GM23338 (cell line): ENCODE data around the gene RPAP2. TPM values are rescaled to one million over a fixed set of nuclear protein-coding genes. Genes with fewer than 3 reads are reported as not detected.

ENCODE experiments used
- ATAC-seq: fragments of 200-7000 bp; cut with Tn5 transposase; 3 replicates; pipeline ENCODE4 v1.9.1; 2020
- DNase-seq: peaks from one replicate; pipeline ENCODE4 v3.0.0-alpha.2; 2015; ENCODE audit warnings: low spot score
- H2AFZ ChIP-seq: fragments of 200-600 bp; sonication (generic); 2 replicates; pipeline ENCODE4 v1.8.0; 2016; ENCODE audit warnings: antibody characterized with exemption, mild to moderate bottlenecking, moderate library complexity
- H3F3A ChIP-seq: fragments of 200-600 bp; sonication (generic); replicated peaks from 2 replicates; pipeline ENCODE4 v1.8.0; 2017; ENCODE audit warnings: antibody characterized with exemption, mixed run types, low read depth
- H3K27ac ChIP-seq: fragments of 200-600 bp; sonication (generic); 2 replicates; pipeline ENCODE4 v1.6.1; 2016; ENCODE audit warnings: low read depth
- H3K27me3 ChIP-seq: fragments of 200-600 bp; sonication (generic); 2 replicates; pipeline ENCODE4 v1.8.0; 2016; ENCODE audit warnings: mild to moderate bottlenecking, mixed run types, moderate library complexity; ENCODE audit not compliant: insufficient read depth
- H3K36me3 ChIP-seq: fragments of 200-600 bp; sonication (generic); 2 replicates; pipeline ENCODE4 v1.8.0; 2016; ENCODE audit warnings: mild to moderate bottlenecking; ENCODE audit not compliant: insufficient read depth
- H3K4me1 ChIP-seq: fragments of 200-600 bp; sonication (generic); 2 replicates; pipeline ENCODE4 v1.8.0; 2016; ENCODE audit warnings: mild to moderate bottlenecking, moderate library complexity; ENCODE audit not compliant: insufficient read depth
- H3K4me2 ChIP-seq: fragments of 200-600 bp; sonication (generic); 2 replicates; pipeline ENCODE4 v1.7.1; 2017; ENCODE audit warnings: mixed run types
- H3K4me3 ChIP-seq: fragments of 200-600 bp; sonication (generic); 2 replicates; pipeline ENCODE4 v1.6.1; 2016; ENCODE audit warnings: mixed run types
- H3K79me2 ChIP-seq: fragments of 200-600 bp; sonication (generic); replicated peaks from 2 replicates; pipeline ENCODE4 v1.8.0; 2017; ENCODE audit warnings: mild to moderate bottlenecking; ENCODE audit not compliant: insufficient read depth
- H3K9me2 ChIP-seq: fragments of 200-600 bp; sonication (generic); 2 replicates; pipeline ENCODE4 v1.8.0; 2017; ENCODE audit not compliant: insufficient read depth
- H4K20me1 ChIP-seq: fragments of 200-600 bp; sonication (generic); replicated peaks from 2 replicates; pipeline ENCODE4 v1.8.0; 2017; ENCODE audit warnings: mild to moderate bottlenecking; ENCODE audit not compliant: insufficient read depth
- H3K27ac Mint-ChIP-seq: 2 replicates; pipeline ENCODE4 v1.8.0; 2020; ENCODE audit warnings: inconsistent platforms, mild to moderate bottlenecking, moderate library complexity, mixed read lengths
- H3K27me3 Mint-ChIP-seq: 3 replicates; pipeline ENCODE4 v1.8.0; 2022; ENCODE audit warnings: low read depth, mild to moderate bottlenecking, moderate library complexity, mixed read lengths, inconsistent platforms; ENCODE audit not compliant: insufficient read depth, poor library complexity
- H3K36me3 Mint-ChIP-seq: 3 replicates; pipeline ENCODE4 v1.8.0; 2021; ENCODE audit warnings: low read depth, mild to moderate bottlenecking, inconsistent platforms, moderate library complexity, mixed read lengths
- H3K4me1 Mint-ChIP-seq: 3 replicates; pipeline ENCODE4 v1.8.0; 2020; ENCODE audit warnings: mild to moderate bottlenecking, inconsistent platforms, mixed read lengths
- H3K4me3 Mint-ChIP-seq: 3 replicates; pipeline ENCODE4 v1.8.0; 2021; ENCODE audit warnings: moderate library complexity, mild to moderate bottlenecking, inconsistent platforms, mixed read lengths
- H3K9me3 Mint-ChIP-seq: 3 replicates; pipeline ENCODE4 v1.8.0; 2020; ENCODE audit warnings: moderate library complexity, mild to moderate bottlenecking, inconsistent platforms, mixed read lengths
- CREB1 ChIP-seq: fragments of 250-450 bp; sonication (Bioruptor Pico); IDR thresholded peaks from 2 replicates; pipeline ENCODE4 v1.5.0; 2020; ENCODE audit warnings: low read depth, mild to moderate bottlenecking, moderate library complexity
- CTCF ChIP-seq, 2 experiments: fragments of 200-600 bp in 1 of 2; sonication (generic) in 1 of 2; conservative IDR thresholded peaks; 2 replicates each; pipeline versions ENCODE4 v1.5.1 to v1.6.1; 2016 to 2017; ENCODE audit warnings: antibody characterized with exemption in 2 of 2, low read depth in 2 of 2, mild to moderate bottlenecking in 2 of 2, moderate library complexity in 1 of 2
- ETS1 ChIP-seq: IDR thresholded peaks from 2 replicates; pipeline ENCODE4 v1.6.1; 2016; ENCODE audit warnings: antibody characterized with exemption
- EZH2 ChIP-seq: fragments of 200-600 bp; sonication (generic); IDR thresholded peaks from one replicate; pipeline ENCODE4 v1.8.0; 2017; ENCODE audit warnings: antibody characterized with exemption, mild to moderate bottlenecking, low read depth; ENCODE audit not compliant: unreplicated experiment
- EZH2phosphoT487 ChIP-seq: fragments of 200-600 bp; sonication (generic); IDR thresholded peaks from one replicate; pipeline ENCODE4 v1.8.1; 2018; ENCODE audit warnings: antibody characterized with exemption; ENCODE audit not compliant: unreplicated experiment
- JUNB ChIP-seq: IDR thresholded peaks from one replicate; pipeline ENCODE4 v1.6.1; 2016; ENCODE audit warnings: antibody characterized with exemption; ENCODE audit not compliant: unreplicated experiment
- NANOG ChIP-seq: IDR thresholded peaks from 2 replicates; pipeline ENCODE4 v1.6.1; 2016; ENCODE audit warnings: antibody characterized with exemption, borderline replicate concordance
- POLR2AphosphoS5 ChIP-seq: IDR thresholded peaks from 2 replicates; pipeline ENCODE4 v1.6.1; 2016; ENCODE audit warnings: antibody characterized with exemption, low read depth
- STAT1 ChIP-seq: IDR thresholded peaks from one replicate; pipeline ENCODE4 v1.6.1; 2016; ENCODE audit warnings: antibody characterized with exemption; ENCODE audit not compliant: unreplicated experiment
- ZNF114 ChIP-seq: fragments of 250-450 bp; sonication (Bioruptor Pico); IDR thresholded peaks from 2 replicates; pipeline ENCODE4 v1.5.0; 2020; ENCODE audit warnings: mild to moderate bottlenecking, moderate library complexity
- ZNF331 ChIP-seq: fragments of 250-450 bp; sonication (Bioruptor Pico); IDR thresholded peaks from 2 replicates; pipeline ENCODE4 v1.5.0; 2020; ENCODE audit warnings: low read depth, mild to moderate bottlenecking, moderate library complexity
- polyA plus RNA-seq: library from polyadenylated mRNA; unstranded; fragments of >200 nt; fragmentation: Nextera tagmentation; extraction: Ambion mirVana; gene quantifications from 2 replicates; pipeline ENCODE4 v1.2.1, GENCODE V29; 2016
- total RNA-seq: library from RNA; depleted of rRNA; stranded (reverse); fragments of >200 nt; shearing (Covaris generic); gene quantifications from 2 replicates; pipeline ENCODE4 v1.2.3, GENCODE V29; 2014
- TF ChIP-seq, protein P1 (sequence below): IDR thresholded peaks from one replicate; pipeline ENCODE4 v1.6.1; 2018; ENCODE audit warnings: antibody characterized with exemption; ENCODE audit not compliant: unreplicated experiment
- TF ChIP-seq, protein P2 (sequence below): fragments of 250-450 bp; sonication (Bioruptor Pico); IDR thresholded peaks from 2 replicates; pipeline ENCODE4 v1.5.0; 2020; ENCODE audit warnings: mild to moderate bottlenecking, moderate library complexity

The RPAP2 gene
- total and polyA plus RNA-seq, 2 experiments from 2014 or later = 26.6 to 30.4 TPM

GRCh38 chr1:92276082-92276481, 22.8 kb upstream of the RPAP2 start:
- no peak overlapping the region for H3K27ac ChIP-seq
- peaks cover 2% of the 10 kb centered on the region for H3K27me3 Mint-ChIP-seq
- no peak overlapping the region for H3K4me3 Mint-ChIP-seq
- peaks cover 9% of the 10 kb centered on the region; the same call in 1 of the 2 replicates for H3K36me3 ChIP-seq
- TF ChIP-seq NANOG = no peak
- TF ChIP-seq STAT1 = no peak
- no peak for TF ChIP-seq POLR2AphosphoS5
- TF ChIP-seq CTCF (conservative IDR thresholded peaks at IDR 0.05; ENCODE audit: low read depth in 2 of 2) = no peak
- TF ChIP-seq ETS1 = no peak
- TF ChIP-seq CREB1 (CRISPR knock-in tag) = no peak
- TF ChIP-seq ZNF114 (CRISPR knock-in tag) = no peak
- no peak for TF ChIP-seq EZH2
- no peak for TF ChIP-seq EZH2phosphoT487
- TF ChIP-seq, protein P1, sequence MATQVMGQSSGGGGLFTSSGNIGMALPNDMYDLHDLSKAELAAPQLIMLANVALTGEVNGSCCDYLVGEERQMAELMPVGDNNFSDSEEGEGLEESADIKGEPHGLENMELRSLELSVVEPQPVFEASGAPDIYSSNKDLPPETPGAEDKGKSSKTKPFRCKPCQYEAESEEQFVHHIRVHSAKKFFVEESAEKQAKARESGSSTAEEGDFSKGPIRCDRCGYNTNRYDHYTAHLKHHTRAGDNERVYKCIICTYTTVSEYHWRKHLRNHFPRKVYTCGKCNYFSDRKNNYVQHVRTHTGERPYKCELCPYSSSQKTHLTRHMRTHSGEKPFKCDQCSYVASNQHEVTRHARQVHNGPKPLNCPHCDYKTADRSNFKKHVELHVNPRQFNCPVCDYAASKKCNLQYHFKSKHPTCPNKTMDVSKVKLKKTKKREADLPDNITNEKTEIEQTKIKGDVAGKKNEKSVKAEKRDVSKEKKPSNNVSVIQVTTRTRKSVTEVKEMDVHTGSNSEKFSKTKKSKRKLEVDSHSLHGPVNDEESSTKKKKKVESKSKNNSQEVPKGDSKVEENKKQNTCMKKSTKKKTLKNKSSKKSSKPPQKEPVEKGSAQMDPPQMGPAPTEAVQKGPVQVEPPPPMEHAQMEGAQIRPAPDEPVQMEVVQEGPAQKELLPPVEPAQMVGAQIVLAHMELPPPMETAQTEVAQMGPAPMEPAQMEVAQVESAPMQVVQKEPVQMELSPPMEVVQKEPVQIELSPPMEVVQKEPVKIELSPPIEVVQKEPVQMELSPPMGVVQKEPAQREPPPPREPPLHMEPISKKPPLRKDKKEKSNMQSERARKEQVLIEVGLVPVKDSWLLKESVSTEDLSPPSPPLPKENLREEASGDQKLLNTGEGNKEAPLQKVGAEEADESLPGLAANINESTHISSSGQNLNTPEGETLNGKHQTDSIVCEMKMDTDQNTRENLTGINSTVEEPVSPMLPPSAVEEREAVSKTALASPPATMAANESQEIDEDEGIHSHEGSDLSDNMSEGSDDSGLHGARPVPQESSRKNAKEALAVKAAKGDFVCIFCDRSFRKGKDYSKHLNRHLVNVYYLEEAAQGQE = no peak
- TF ChIP-seq JUNB = no peak
- no peak for TF ChIP-seq ZNF331
- TF ChIP-seq, protein P2, sequence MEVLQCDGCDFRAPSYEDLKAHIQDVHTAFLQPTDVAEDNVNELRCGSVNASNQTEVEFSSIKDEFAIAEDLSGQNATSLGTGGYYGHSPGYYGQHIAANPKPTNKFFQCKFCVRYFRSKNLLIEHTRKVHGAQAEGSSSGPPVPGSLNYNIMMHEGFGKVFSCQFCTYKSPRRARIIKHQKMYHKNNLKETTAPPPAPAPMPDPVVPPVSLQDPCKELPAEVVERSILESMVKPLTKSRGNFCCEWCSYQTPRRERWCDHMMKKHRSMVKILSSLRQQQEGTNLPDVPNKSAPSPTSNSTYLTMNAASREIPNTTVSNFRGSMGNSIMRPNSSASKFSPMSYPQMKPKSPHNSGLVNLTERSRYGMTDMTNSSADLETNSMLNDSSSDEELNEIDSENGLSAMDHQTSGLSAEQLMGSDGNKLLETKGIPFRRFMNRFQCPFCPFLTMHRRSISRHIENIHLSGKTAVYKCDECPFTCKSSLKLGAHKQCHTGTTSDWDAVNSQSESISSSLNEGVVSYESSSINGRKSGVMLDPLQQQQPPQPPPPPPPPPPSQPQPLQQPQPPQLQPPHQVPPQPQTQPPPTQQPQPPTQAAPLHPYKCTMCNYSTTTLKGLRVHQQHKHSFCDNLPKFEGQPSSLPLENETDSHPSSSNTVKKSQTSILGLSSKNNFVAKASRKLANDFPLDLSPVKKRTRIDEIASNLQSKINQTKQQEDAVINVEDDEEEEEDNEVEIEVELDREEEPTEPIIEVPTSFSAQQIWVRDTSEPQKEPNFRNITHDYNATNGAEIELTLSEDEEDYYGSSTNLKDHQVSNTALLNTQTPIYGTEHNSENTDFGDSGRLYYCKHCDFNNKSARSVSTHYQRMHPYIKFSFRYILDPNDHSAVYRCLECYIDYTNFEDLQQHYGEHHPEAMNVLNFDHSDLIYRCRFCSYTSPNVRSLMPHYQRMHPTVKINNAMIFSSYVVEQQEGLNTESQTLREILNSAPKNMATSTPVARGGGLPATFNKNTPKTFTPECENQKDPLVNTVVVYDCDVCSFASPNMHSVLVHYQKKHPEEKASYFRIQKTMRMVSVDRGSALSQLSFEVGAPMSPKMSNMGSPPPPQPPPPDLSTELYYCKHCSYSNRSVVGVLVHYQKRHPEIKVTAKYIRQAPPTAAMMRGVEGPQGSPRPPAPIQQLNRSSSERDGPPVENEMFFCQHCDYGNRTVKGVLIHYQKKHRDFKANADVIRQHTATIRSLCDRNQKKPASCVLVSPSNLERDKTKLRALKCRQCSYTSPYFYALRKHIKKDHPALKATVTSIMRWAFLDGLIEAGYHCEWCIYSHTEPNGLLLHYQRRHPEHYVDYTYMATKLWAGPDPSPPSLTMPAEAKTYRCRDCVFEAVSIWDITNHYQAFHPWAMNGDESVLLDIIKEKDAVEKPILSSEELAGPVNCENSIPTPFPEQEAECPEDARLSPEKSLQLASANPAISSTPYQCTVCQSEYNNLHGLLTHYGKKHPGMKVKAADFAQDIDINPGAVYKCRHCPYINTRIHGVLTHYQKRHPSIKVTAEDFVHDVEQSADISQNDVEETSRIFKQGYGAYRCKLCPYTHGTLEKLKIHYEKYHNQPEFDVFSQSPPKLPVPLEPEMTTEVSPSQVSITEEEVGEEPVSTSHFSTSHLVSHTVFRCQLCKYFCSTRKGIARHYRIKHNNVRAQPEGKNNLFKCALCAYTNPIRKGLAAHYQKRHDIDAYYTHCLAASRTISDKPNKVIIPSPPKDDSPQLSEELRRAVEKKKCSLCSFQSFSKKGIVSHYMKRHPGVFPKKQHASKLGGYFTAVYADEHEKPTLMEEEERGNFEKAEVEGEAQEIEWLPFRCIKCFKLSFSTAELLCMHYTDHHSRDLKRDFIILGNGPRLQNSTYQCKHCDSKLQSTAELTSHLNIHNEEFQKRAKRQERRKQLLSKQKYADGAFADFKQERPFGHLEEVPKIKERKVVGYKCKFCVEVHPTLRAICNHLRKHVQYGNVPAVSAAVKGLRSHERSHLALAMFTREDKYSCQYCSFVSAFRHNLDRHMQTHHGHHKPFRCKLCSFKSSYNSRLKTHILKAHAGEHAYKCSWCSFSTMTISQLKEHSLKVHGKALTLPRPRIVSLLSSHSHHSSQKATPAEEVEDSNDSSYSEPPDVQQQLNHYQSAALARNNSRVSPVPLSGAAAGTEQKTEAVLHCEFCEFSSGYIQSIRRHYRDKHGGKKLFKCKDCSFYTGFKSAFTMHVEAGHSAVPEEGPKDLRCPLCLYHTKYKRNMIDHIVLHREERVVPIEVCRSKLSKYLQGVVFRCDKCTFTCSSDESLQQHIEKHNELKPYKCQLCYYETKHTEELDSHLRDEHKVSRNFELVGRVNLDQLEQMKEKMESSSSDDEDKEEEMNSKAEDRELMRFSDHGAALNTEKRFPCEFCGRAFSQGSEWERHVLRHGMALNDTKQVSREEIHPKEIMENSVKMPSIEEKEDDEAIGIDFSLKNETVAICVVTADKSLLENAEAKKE (CRISPR knock-in tag) = no peak
- no peaks in the 10 kb centered on the region for H3K9me3 Mint-ChIP-seq
- H3K4me3 ChIP-seq = no peak overlapping the region
- ATAC-seq = no peak
- H3K36me3 Mint-ChIP-seq = peaks cover 46% of the 10 kb centered on the region
- H3K4me2 ChIP-seq = no peak overlapping the region
- H3F3A ChIP-seq = no peaks in the 10 kb centered on the region
- no peaks in the 10 kb centered on the region for H3K79me2 ChIP-seq
- H3K27ac Mint-ChIP-seq = no peak overlapping the region
- H4K20me1 ChIP-seq = peaks cover 4% of the 10 kb centered on the region; the same call in 1 of the 2 replicates
- H3K27me3 ChIP-seq = no peaks in the 10 kb centered on the region
- no peak overlapping the region for H2AFZ ChIP-seq
- DNase-seq = no peak
- no peaks in the 10 kb centered on the region for H3K4me1 ChIP-seq
- no peaks in the 10 kb centered on the region for H3K4me1 Mint-ChIP-seq
- H3K9me2 ChIP-seq = no peaks in the 10 kb centered on the region
